HG03460 (cell line): ENCODE results near the gene TMBIM1.
A peak's percentile ranks its signal among the peaks of the same experiment; 100 is the strongest.
"Not testable (repeated sequence)": the region's sequence is repeated elsewhere in the genome, so short reads cannot be mapped to it uniquely, and the experiment has no call there.

Source experiments
- ATAC-seq: cut with Tn5 transposase; IDR thresholded peaks from one replicate; pipeline ENCODE4 v1.9.1; 2021; ENCODE audit not compliant: unreplicated experiment

The TMBIM1 gene

DNA sequence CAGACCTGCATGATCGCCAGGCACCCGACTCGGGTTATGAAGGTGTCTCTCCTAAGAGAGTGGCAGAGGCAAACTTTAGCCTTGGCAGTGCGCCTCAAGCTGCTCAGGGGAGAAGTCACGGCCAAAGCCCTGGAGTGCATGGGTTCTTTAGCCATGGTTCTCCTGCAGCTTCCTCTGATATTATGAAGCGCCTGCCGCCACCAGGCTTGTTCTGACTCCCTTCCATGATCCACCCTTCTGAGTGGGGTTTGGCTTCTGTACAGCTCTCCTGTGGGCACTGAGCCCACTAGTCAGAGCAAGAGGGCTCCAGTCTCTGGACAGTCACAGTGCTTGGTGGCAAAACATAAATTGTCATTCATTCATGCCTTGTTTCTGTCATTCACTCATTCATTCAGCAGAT lies 25.9 kb upstream of the TMBIM1 start:
- ATAC-seq, result no peak

DNA sequence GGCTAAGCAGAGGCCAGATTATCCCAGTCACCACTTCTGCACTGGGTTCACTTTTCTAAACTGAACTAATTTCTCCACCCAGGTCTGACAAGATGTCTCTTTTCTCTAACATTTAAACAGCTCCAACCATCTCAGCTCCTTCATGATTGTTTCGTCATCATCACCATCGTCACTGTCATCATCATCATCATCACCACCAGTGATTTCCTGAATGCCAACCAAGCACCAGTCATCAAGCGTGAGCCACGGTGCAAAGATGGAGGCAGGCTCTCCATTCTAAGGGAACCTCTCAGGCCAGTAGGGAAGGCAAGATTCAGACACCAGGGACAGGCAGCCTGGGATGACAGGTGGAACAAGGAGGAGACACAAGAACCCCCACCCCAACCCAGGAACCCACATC lies 25.5 kb upstream of the TMBIM1 start:
- ATAC-seq, result no peak

DNA sequence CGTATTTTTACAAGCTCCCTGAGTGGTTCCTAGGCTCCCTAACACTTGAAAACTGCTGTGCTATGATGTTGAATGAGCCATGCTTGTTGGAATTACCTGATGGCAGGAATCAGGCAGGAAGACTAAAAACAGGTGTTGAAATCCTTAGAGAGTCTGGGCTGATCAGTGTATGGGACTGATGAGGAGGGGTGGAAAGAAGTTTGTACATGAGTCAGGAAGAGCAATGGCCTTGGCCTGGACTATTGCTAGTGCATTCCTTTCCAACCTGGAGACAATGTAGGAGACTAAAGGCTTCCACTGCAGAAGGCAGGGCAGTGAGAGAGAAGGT lies 25.0 kb upstream of the TMBIM1 start:
- ATAC-seq, result no peak

DNA sequence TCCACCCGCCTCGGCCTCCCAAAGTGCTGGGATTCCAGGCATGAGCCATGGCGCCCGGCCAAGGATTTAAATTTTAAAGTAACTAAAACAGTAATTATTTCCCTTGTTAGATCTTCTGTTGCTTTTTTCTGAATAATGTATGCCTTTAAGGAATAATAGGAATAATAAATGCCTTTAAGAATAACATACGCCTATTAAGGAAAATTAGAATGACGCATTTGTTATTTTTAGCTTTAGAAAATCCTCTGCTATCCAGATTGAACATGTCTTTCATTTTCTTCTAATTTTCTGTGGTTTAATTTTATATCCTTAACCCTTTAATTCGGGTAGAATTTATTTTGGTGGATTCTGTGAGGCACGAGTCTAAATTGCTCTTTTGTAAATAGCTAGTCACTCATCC lies 23.1 kb upstream of the TMBIM1 start:
- ATAC-seq, result no peak

DNA sequence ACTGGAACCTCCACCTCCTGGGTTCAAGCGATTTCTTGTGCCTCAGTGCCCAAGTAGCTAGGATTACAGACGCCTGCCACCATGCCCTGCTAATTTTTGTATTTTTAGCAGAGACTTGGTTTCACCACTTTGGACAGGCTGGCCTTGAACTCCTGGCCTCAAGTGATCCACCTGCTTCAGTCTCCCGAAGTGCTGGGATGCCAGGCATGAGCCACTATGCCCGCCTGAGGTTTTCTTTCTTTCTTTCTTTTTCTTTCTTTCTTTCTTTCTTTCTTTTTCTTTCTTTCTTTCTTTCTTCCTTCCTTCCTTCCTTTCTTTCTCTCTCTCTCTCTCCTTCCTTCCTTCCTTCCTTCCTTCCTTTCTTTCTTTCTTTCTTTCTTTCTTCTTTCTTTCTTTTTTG lies 22.5 kb upstream of the TMBIM1 start:
- not testable (repeated sequence) for ATAC-seq

DNA sequence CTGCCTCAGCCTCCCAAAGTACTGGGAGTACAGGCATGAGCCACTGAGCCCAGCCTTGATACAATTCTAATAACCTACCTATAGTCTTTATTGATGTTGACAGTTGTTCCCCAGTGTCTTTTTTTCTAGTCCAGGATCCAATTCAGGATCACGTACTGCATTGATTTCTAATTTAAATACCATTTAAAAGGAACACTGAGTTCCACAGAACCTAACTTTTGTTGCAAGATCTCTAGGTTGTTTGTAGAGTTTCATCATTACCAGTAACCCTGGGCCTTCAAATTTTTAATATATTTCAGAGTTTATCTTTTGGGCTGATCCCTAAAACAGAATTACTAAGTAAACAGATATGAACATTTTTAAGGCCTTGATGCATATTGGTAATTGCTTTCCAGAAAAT lies 21.1 kb upstream of the TMBIM1 start:
- no peak for ATAC-seq

DNA sequence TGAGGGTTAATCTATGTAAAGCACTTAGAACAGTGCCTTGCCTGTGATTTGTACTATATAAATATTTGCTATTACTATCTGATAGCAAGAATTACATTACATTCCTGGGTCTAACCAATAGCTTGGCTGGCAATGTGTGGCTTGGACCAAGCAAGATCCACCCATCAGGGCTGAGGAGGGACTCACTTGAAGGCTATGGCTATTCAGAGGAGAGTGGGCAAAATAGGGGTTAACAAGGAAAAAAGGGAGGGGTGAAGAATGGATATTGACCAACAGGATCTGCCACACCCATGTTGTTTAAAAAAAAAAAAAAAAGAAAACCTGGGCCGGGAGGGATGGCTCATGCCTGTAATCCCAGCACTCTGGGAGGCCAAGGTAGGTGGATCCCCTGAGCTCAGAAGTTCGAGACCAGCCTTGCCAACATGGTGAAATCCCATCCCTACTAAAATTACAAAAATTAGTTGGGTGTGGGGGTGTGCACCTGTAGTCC lies 20.0 kb upstream of the TMBIM1 start:
- no peak for ATAC-seq

DNA sequence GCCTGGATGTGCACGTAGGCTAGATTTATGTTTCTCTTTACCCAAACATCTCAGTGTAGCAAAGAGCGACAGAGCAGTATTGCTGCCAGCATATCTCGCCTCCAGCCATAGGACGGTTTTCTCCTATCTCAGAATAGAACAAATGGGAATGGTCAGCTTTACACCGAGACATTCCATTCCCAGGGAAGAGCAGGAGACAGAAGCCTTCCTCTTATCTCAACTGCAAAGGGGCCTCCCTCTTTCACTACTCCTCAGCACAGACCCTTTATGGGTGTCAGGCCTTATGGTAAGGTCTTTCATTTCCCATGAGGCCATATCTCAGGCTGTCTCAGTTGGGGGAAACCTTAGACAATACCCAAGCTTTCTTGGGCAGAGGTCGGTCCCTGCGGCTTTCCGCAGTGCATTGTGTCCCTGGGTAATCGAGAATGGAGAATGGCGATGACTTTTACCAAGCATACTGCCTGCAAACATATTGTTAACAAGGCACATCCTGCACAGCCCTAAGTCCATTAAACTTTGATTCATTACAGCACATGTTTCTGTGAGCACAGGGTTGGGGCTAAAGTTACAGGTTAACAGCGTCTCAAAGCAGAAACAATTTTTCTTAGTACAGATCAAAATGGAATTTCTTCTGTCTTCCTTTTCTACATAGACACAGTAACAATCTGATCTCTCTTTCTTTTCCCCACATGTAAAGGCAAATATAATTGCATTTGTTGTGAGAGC lies 19.4 kb upstream of the TMBIM1 start:
- ATAC-seq, result not testable (repeated sequence)

DNA sequence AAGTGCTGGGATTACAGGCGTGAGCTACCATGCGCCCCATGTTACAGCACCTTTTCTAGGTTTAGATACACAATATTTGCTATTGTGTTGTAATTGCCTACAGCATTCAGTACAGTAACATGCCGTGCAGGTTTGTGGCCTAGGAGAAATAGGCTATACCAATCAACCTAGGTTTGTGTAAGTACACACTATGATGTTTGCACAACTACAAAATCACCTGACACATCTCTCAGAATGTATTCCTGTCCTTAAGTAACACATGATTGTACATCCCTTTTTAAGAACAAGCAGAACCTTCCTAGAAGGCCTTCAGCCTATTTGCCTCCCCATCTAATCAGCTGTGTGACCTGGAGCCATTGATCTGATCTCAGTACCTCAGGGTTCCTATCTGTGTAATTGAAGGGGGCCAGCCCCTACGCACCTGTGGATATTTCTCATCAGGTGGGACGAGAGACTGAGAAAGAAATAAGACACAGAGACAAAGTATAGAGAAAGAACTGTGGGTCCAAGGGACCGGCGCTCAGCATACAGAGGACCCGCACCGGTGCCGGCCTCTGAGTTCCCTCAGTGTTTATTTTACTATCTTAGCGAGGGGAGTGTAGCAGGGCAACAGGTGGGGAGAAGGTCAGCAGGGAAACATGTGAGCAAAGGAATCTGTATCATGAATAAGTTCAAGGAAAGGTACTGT lies 18.7 kb upstream of the TMBIM1 start:
- ATAC-seq, result no peak

DNA sequence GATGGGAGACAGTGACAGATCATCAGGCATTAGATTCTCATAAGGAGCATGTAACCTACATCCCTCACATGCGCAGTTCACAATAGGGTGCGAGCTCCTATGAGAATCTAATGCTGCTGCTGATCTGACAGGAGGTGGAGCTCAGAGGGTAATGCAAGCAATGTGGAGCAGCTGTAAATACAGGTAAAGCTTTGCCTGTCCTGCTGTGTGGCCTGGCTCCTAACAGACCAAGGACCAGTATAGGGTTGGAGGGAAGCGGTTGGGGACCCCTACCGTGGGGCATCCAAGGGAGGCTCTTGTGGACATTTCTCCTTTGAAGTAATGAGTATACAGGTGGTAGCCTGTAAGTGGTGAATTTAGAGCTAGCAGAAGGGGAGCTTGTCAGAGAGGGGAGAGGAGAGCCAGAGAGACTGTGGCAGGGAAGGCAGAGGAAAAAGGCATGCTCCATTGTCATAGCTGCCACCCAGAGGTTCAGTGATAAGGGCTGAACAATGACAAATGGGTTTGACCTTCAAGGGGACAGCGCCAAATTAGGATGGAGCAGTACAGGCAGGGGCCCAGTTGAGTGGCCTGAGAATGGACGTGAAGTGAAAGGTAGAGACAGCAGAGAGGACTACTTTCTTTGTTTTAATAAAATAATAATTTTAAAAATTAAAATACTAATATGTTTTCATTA lies 15.2 kb upstream of the TMBIM1 start:
- no peak for ATAC-seq

DNA sequence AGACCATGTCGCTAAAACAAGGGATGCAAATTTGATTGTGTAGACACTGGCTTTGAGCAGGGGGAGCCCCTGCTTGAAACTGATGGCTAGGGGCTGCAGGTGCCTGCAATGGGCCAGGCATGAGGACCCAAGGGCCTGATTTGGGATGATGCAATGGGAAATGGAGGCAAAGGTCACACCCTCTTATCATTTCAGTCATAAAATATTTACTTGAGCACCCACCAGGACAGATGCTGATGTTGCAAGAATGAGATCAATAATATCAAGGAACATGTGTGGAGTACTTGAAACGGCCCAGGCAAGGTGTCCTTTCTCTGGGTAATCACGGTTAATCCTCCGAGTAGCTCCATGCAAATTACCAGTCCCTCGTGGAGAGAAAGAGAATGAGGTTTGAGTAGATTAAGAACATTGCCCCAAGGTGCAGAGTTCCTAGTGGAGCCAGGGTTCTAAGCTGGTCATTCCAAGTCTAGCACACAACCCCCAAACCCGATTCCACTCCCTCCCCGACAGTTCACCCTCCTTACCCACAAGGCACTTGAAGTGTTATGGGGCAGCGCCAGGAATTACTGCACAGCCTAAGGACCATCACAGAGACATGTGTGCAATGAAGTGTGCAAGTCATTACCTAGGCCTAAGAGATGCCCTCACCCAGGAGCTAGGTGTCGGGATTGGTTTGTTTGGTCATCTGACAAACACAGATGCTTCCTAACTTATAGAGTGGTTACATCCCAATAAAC lies 14.0 kb upstream of the TMBIM1 start:
- no peak for ATAC-seq

DNA sequence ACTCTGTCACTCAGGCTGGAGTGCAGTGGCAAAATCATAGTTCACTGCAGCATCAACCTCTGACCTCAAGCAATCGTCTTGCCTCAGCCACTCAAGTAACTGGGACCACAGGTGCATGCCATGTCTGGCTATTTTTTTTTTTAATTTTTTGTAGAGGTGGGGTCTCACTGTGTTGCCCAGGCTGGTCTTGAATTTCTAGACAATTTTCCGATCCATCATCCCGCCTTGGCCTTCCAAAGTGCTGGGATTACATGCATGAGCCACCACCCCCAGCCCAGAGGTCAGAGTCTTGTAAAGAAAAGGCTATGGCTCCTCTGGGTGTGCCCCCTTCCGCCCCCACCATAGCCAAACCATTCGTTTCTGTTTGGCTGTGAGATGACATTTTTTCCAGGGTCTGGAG lies 13.1 kb upstream of the TMBIM1 start:
- ATAC-seq, result no peak

DNA sequence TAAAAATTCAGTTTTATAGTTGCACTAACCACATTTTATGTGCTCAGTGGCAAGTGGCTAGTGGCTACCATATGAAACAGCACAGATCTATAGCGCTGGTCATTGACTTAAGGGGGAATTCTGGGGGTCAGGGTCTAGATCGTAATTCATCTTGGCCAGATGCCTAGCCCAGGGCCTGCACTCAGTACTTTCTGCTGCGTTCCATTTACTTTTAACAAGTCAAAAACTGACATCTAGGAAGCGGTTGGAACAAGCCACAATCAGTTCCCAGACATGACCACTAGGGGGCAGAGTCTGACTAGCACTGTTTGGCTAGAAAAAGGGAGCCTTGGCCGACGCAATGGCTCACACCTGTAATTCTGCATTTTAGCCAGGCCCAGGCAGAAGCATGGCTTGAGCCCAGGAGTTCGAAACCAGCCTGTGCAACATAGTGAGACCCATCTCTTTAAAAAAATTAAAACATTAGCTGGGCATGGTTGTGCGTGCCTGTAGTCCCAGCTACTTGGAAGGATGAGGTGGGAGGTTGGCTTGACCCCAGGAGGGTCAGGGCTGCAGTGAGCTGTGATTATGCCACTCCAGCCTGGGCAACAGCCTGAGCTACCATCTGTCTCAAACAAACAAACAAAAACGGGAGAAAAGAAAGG lies 9.0 kb upstream of the TMBIM1 start:
- peak; percentile 90 for ATAC-seq

DNA sequence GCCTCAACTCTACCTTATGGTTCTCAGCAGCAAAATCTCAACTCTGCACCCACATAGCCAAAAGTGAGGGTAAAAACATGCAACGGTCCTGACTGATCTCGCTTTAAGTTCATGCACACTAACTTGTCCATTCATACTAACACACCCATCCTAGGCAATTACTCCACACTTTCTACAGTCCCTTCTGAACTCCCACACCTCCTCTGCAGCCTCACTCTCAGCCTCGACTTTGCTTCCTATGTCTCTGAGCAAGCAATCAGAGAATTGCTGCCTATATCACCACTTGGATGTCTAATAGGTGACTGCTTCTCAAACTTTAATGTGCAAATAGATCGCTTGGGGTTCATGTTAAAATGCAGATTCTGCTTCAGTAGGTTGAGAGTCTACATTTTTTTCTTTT lies 7.8 kb upstream of the TMBIM1 start:
- ATAC-seq, result no peak

DNA sequence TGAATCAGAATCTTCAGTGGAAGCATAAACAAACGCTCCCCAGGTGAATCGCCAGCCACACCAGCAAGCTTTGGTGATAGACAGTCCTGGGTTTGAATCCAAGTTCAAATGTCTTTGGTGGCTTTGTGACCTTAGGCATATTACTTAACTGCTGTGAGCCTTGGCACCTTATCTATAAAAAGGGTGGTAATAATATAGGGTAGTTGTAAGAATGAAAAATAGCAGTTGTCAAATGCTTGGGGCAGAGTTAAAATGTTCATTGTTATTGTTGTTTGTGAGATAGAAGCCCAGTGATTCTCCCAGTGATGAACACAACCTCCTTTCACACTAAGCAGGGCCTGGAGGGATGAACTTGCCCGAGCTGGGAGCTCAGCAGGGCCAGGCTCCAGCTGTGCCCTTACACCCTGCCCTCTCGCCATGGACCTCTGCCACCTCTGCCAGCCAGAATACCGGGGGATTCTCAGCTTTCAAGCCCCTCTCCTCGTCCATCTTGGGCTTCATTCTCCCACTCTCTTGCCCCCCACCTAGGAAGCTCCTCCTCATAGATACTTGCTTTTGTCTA lies 6.1 kb upstream of the TMBIM1 start:
- ATAC-seq, result no peak

DNA sequence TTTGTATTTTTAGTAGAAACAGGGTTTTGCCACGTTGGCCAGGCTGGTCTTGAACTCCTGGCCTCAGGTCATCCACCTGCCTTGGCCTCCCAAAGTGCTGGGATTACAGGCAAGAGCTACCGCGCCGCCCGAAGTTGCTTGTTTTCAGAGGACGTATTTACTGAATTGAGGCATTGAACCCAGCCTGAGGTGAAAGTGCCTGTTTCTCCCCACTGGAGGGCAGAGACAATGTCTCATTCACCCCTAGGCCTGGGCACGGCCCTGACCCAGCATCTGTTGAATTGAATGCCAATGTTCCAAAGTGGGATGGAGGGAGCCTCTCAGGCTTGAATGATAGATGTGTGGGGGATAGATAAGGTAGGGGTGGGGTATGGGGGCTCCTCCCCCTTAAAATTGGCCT lies 4.5 kb upstream of the TMBIM1 start:
- ATAC-seq, result no peak

DNA sequence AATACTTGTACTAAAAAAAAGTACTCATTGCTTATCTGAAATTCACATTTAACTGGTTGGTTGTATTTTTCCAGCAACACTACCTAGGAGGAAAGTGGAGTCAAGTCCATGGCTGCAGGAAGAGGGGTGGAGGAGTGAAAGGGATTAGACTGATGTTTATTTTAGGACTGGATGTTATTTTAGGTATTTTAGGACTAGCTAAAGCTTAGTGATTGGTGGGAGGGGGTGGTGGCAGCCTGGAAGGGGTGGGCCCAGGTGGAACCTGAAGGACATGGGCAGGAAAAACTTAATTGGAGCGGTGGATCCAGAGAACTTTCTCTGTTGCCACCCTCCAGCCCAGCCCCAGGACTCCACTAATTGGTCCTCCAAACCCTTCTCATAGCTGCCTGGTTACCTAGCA lies 3.9 kb upstream of the TMBIM1 start:
- no peak for ATAC-seq

DNA sequence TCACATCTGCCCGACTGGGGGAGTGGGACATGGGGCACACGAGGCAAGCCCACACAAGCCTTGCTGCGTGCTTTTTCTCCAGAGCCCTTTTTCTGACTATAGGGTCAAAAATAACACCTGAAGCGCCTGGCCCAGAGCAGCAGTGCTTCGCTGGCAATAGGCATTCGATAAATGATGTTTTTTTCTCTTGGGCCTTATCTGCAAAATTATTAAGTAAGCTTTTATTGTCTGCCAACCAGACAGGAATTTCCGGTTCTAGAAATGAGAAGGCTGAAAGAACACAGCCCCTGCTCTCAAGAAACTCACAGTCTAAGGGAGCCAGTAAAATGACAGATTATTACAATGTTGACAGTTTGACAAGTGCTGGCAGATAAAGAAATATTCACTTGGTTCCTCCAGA lies 2.7 kb upstream of the TMBIM1 start:
- ATAC-seq, result no peak

DNA sequence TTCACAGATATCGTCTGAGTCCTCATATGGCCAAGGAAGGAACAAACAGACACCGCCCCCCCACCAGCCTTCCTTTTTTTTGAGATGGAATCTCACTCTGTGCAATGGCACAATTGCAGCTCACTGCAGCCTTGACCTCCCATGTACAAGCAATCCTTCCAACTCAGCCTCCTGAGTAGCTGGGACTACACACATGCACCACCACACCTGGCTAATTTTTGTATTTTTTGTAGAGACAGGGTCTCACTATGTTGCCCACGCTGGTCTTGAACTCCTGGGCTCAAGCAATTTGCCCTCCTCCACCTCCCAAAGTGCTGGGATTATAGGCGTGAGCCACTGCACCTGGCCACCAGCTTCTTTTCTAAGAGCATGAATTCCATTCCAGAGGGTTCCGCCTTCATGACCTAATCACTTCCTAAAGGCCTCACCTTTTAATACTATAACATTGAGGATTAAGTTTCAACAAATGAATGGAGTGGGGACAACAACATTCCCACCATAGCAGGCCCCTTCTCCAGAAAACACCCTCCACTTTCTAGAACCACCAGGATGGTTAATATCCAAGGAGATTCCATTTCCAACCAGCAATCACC lies 2.2 kb upstream of the TMBIM1 start:
- ATAC-seq, result no peak

DNA sequence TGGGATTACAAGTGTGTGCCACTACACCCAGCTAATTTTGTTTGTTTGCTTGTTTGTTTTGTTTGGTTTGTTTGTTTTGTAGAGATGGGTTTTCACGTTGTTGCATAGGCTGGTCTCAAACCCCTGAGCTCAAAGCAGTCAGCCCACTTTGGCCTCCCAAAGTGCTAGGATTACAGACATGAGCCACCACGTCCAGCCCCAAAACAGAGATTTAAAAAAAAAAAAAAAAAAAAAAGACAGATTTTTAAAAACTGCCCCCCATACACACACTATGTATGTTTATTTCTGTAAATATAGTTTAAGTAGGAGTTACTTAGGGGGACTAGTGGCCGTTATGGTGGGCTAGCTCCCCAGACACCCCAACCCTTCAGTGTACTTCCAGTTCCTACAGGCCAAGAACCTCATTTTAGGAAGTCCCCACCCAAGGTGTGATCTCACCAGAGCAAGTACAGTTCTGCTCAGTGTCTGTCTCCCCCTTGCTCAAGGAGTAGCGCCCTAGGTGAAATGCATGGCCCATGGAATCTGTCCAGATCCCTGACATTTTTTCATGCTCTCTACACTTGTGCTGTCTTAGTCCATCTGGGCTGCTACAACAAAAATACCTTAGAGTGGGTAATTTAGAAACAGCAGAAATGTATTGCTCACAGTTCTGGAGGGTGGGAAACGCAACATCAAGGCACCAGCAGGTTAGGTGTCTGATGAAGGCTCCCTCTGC lies 1.6 kb upstream of the TMBIM1 start:
- no peak for ATAC-seq
